Left kidney (tissue), 2 donors: ENCODE data around the gene DNAH1. TPM values are rescaled to one million over a fixed set of nuclear protein-coding genes. Genes with fewer than 3 reads are reported as not detected.

Experiments used
- DNase-seq: peaks from one replicate; pipeline ENCODE4 v3.0.0-alpha.2; 2013
- polyA plus RNA-seq: library from polyadenylated mRNA; unstranded; fragments of 120-200 nt; gene quantifications from one replicate; pipeline ENCODE4 v1.2.1, GENCODE V29; 2013; ENCODE audit not compliant: insufficient read length

The DNAH1 gene
- polyA plus RNA-seq, 1 donor, result 14.8 TPM

GRCh38 chr3:52433996-52434479 lies 117.9 kb downstream of the DNAH1 start:
- DNase-seq, result no peak

- DNase-seq, result no peak
Measured at GRCh38 chr3:52434491-52435115, 118.5 kb downstream of the DNAH1 start.

- DNase-seq, result no peak
Measured at GRCh38 chr3:52435246-52436101, 119.4 kb downstream of the DNAH1 start.

GRCh38 chr3:52436500-52437149 lies 120.5 kb downstream of the DNAH1 start:
- peak; percentile 60 for DNase-seq

- DNase-seq, result no peak
Measured at GRCh38 chr3:52437326-52438103, 121.4 kb downstream of the DNAH1 start.

GRCh38 chr3:52438104-52438376 lies 121.9 kb downstream of the DNAH1 start:
- DNase-seq, result no peak

- DNase-seq, result no peak
Measured at GRCh38 chr3:52438579-52439425, 122.7 kb downstream of the DNAH1 start.

- DNase-seq, result no peak
Measured at GRCh38 chr3:52439426-52440248, 123.5 kb downstream of the DNAH1 start.

GRCh38 chr3:52440249-52440551 lies 124.1 kb downstream of the DNAH1 start:
- no peak for DNase-seq

GRCh38 chr3:52440671-52441070 lies 124.6 kb downstream of the DNAH1 start:
- no peak for DNase-seq

- DNase-seq, result no peak
Measured at GRCh38 chr3:52441091-52441771, 125.1 kb downstream of the DNAH1 start.

GRCh38 chr3:52441772-52442332 lies 125.7 kb downstream of the DNAH1 start:
- DNase-seq, result no peak

- no peak for DNase-seq
Measured at GRCh38 chr3:52442409-52443267, 126.5 kb downstream of the DNAH1 start.

GRCh38 chr3:52443268-52443610 lies 127.1 kb downstream of the DNAH1 start:
- DNase-seq, result no peak

GRCh38 chr3:52443791-52444687 lies 127.9 kb downstream of the DNAH1 start:
- DNase-seq, result no peak

- peak; percentile 56 for DNase-seq
Measured at GRCh38 chr3:52444860-52445793, 129.0 kb downstream of the DNAH1 start, which contains the start of gene SEMA3G. TSS of gene SEMA3G (minus strand) at chr3:52445103. CDS start at chr3:52445027, 76 bp downstream.
